BLaER1 (cell line): ENCODE measurements around the gene MUSK.
"Not testable (repeated sequence)": the region's sequence is repeated elsewhere in the genome, so short reads cannot be mapped to it uniquely, and the experiment has no call there.

Experiments used
- H3K27ac ChIP-seq: shearing (Covaris generic); formaldehyde crosslinking; 2 replicates; pipeline ENCODE4 v1.8.1; 2022
- H3K27me3 ChIP-seq: shearing (Covaris generic); formaldehyde crosslinking; 2 replicates; pipeline ENCODE4 v1.8.1; 2022
- H3K36me3 ChIP-seq: shearing (Covaris generic); formaldehyde crosslinking; 2 replicates; pipeline ENCODE4 v1.8.1; 2022
- H3K4me1 ChIP-seq: shearing (Covaris generic); formaldehyde crosslinking; 2 replicates; pipeline ENCODE4 v1.8.1; 2022
- H3K4me2 ChIP-seq: shearing (Covaris generic); formaldehyde crosslinking; 2 replicates; pipeline ENCODE4 v1.8.1; 2022
- H3K4me3 ChIP-seq: shearing (Covaris generic); formaldehyde crosslinking; 2 replicates; pipeline ENCODE4 v1.8.1; 2022
- H3K9ac ChIP-seq: shearing (Covaris generic); formaldehyde crosslinking; 2 replicates; pipeline ENCODE4 v1.8.1; 2022
- H3K9me3 ChIP-seq: shearing (Covaris generic); formaldehyde crosslinking; 2 replicates; pipeline ENCODE4 v1.8.1; 2022
- H4K20me1 ChIP-seq: shearing (Covaris generic); formaldehyde crosslinking; 2 replicates; pipeline ENCODE4 v1.8.1; 2022
- Cebpa-rat ChIP-seq: shearing (Covaris generic); IDR thresholded peaks from 2 replicates; pipeline ENCODE4 v1.8.1; 2022

Gene MUSK

GRCh38 chr9:110825950-110826349 is 157.4 kb downstream of the MUSK start:
- Histone ChIP-seq H3K4me2 (no peak overlapping the region), H3K27ac (no peak overlapping the region), H3K36me3 (no peaks in the 10 kb centered on the region), H4K20me1 (no peaks in the 10 kb centered on the region), H3K27me3 (no peaks in the 10 kb centered on the region), H3K4me3 (no peak overlapping the region), H3K9me3 (0 out of 2 replicates have a peak, but pooled peaks cover 9% of the 10 kb centered on the region), H3K4me1 (no peaks in the 10 kb centered on the region), H3K9ac (no peak overlapping the region)
- no peak for TF ChIP-seq Cebpa-rat

DNA sequence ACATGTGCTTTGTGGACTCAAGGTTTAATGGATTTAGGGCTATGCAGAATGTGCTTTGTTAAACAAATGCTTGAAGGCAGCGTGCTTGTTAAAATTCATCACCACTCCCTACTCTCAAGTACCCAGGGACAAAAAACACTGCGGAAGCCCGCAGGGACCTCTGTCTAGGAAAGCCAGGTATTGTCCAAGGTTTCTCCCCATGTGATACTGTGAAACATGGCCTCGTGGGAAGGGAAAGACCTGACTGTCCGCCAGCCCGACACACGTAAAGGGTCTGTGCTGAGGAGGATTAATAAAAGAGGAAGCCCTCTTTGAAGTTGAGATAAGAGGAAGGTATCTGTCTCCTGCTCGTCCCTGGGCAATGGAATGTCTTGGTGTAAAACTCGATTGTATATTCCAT is 157.8 kb downstream of the MUSK start:
- not testable (repeated sequence) for H3K9ac ChIP-seq, H3K27me3 ChIP-seq, H3K27ac ChIP-seq, H3K9me3 ChIP-seq, H3K4me1 ChIP-seq, H3K4me3 ChIP-seq, H3K4me2 ChIP-seq, H3K36me3 ChIP-seq, H4K20me1 ChIP-seq

DNA sequence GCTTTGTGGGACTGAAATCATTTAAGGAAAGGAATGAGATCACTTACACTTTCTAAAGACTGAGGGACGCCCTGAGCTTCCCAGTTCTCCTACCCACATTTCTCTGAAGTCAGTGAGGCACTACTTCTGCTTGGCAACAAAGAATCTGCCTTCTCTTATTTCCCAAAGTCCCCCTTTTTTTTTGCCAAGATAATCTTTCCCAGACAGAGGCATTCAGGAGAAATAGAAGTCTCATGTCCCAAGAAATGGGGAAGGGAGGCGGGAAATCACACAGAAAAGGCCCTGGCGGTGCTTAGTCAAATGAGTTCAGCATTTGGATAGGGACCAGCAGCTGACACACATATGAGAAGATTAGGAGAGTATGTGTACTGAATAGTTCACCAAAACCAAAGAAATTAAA is 159.7 kb downstream of the MUSK start:
- no peak overlapping the region for H3K4me2 ChIP-seq
- H3K4me3 ChIP-seq = no peak overlapping the region
- no peaks in the 10 kb centered on the region for H3K27me3 ChIP-seq
- TF ChIP-seq Cebpa-rat = no peak
- H3K9me3 ChIP-seq = 0 out of 2 replicates have a peak, but pooled peaks cover 2% of the 10 kb centered on the region
- no peak overlapping the region for H3K9ac ChIP-seq
- no peaks in the 10 kb centered on the region for H3K36me3 ChIP-seq
- H3K27ac ChIP-seq = no peak overlapping the region
- no peaks in the 10 kb centered on the region for H4K20me1 ChIP-seq
- H3K4me1 ChIP-seq = no peaks in the 10 kb centered on the region

DNA sequence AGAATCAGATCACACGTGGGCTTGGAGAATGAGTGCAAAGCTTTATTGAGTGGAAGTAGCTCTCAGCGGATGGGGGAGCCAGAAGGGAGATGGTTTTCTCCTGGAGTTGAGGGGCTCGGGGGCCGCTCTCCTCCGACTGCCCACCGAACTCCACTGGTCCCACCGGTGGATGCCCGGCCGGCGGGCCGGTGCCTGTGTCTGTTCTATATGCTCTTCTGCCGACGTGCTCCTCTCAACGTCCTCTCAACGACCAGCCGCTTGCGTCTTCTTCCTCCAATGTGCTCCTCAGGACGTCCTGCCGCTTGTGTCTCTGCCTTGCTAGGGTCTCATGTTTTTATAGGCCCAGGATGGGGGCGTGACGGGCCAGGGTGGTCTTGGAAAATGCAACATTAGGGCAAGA is 161.9 kb downstream of the MUSK start:
- no peaks in the 10 kb centered on the region for H3K36me3 ChIP-seq
- no peak for TF ChIP-seq Cebpa-rat
- no peak overlapping the region for H3K9ac ChIP-seq
- H3K27ac ChIP-seq = no peak overlapping the region
- H3K4me3 ChIP-seq = no peak overlapping the region
- no peaks in the 10 kb centered on the region for H3K27me3 ChIP-seq
- H3K9me3 ChIP-seq = no peaks in the 10 kb centered on the region
- no peaks in the 10 kb centered on the region for H3K4me1 ChIP-seq
- no peak overlapping the region for H3K4me2 ChIP-seq
- no peaks in the 10 kb centered on the region for H4K20me1 ChIP-seq

DNA sequence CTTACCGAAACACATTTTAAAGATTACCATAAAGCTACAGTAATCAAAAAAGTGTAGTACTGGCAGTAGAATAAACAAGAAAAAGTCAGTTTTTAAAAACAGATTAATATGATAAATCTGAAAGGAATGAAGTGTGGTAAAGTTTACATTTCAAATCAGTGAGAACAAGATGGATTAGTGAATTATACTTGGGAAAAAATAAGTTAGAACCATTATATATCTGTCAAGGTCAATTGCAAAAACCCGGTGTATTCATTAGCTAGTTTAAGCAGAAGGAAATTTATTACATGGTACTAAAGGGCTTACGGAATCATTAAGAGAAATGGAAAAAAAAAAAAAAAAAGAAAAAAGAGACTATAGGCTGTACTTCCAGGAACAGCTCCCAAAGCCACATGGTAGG is 164.3 kb downstream of the MUSK start:
- Histone ChIP-seq H3K9ac (no peak overlapping the region), H3K4me1 (no peaks in the 10 kb centered on the region), H3K9me3 (no peaks in the 10 kb centered on the region), H3K27ac (no peak overlapping the region), H3K4me3 (no peak overlapping the region), H3K4me2 (no peak overlapping the region), H3K27me3 (no peaks in the 10 kb centered on the region), H4K20me1 (no peaks in the 10 kb centered on the region), H3K36me3 (no peaks in the 10 kb centered on the region)
- no peak for TF ChIP-seq Cebpa-rat

DNA sequence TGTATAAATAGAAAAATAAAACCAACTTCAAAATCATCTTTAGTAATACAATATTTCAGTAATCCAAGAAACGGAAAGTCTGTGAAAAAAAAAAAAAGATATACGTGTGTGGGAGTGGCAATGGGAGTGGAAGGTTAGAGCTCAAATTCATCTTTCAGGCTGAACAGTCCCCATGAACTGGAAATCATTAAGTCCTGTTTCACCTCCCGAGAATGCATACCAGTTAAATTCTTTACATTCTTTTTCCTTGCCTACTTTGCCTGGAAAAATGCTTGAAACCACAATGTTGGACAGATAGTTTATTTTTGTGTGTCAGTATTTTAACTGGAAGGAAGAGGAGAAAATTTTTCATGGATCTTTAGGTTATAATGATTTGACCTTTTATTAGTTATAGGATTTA is 166.8 kb downstream of the MUSK start:
- no peak overlapping the region for H3K27ac ChIP-seq

DNA sequence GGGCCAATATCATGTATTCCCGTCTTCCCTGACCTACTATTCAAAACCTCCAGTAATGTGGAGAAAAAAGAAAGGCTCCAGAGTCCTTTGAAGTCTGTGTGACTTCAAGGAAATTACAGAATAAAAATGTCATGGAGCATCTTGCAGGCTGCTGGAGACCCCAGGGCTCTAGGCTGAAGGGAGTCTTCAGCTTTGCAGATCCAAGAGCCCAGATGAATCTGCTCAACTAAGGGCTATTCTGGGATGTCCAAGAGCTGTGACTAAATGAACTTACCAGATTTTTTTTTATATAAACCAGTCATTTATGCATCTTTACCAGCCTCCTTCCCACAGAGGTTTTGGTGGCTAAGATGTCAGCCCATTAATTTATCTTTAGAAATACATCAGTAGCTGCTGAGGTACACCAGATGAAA is 167.3 kb downstream of the MUSK start:
- no peak for TF ChIP-seq Cebpa-rat
- Histone ChIP-seq H3K4me3 (no peak overlapping the region), H4K20me1 (no peaks in the 10 kb centered on the region), H3K4me1 (no peaks in the 10 kb centered on the region), H3K9me3 (no peaks in the 10 kb centered on the region), H3K9ac (no peak overlapping the region), H3K36me3 (no peaks in the 10 kb centered on the region), H3K4me2 (no peak overlapping the region), H3K27me3 (no peaks in the 10 kb centered on the region), H3K27ac (no peak overlapping the region)

More for the DNA sequence above, 166.8 kb downstream of the MUSK start:
- Histone ChIP-seq H3K4me1 (no peaks in the 10 kb centered on the region), H3K9me3 (no peaks in the 10 kb centered on the region), H3K27me3 (no peaks in the 10 kb centered on the region), H3K4me2 (no peak overlapping the region), H3K36me3 (no peaks in the 10 kb centered on the region), H4K20me1 (no peaks in the 10 kb centered on the region), H3K9ac (no peak overlapping the region), H3K4me3 (no peak overlapping the region)
- no peak for TF ChIP-seq Cebpa-rat

GRCh38 chr9:110837401-110838005 is 168.9 kb downstream of the MUSK start:
- Histone ChIP-seq H4K20me1 (no peaks in the 10 kb centered on the region), H3K27ac (no peak overlapping the region), H3K36me3 (no peaks in the 10 kb centered on the region), H3K9me3 (no peaks in the 10 kb centered on the region), H3K4me2 (no peak overlapping the region), H3K4me1 (no peaks in the 10 kb centered on the region), H3K27me3 (no peaks in the 10 kb centered on the region), H3K9ac (no peak overlapping the region), H3K4me3 (no peak overlapping the region)
- no peak for TF ChIP-seq Cebpa-rat

GRCh38 chr9:110842169-110842568 is 173.6 kb downstream of the MUSK start:
- Histone ChIP-seq H3K27me3 (no peaks in the 10 kb centered on the region), H3K36me3 (no peaks in the 10 kb centered on the region), H3K4me2 (no peak overlapping the region), H4K20me1 (no peaks in the 10 kb centered on the region), H3K9ac (no peak overlapping the region), H3K4me1 (no peaks in the 10 kb centered on the region), H3K4me3 (no peak overlapping the region), H3K9me3 (no peaks in the 10 kb centered on the region), H3K27ac (no peak overlapping the region)
- no peak for TF ChIP-seq Cebpa-rat

DNA sequence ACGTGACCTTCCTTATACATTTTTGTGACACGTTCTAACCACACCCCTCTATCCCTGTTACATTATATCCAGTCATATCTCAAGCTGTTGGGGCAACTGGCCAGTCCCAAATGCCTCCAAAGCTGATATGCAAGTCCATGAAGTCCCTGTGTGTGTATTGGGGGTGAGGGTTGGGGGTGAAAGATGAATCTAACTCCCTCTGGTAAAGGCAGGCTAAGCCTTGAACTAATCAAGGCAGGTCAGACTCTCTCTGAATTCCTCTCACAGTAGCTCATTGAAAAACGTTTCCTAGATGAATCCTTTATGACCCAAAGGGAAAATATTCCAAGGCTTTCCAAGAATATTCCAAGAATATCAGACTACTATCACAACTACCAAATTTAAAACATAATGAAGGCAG is 174.4 kb downstream of the MUSK start:
- no peaks in the 10 kb centered on the region for H4K20me1 ChIP-seq
- no peak overlapping the region for H3K27ac ChIP-seq
- H3K27me3 ChIP-seq = no peaks in the 10 kb centered on the region
- no peak overlapping the region for H3K4me2 ChIP-seq
- no peaks in the 10 kb centered on the region for H3K36me3 ChIP-seq
- no peak overlapping the region for H3K4me3 ChIP-seq
- TF ChIP-seq Cebpa-rat = no peak
- no peaks in the 10 kb centered on the region for H3K9me3 ChIP-seq
- no peak overlapping the region for H3K9ac ChIP-seq
- no peaks in the 10 kb centered on the region for H3K4me1 ChIP-seq

DNA sequence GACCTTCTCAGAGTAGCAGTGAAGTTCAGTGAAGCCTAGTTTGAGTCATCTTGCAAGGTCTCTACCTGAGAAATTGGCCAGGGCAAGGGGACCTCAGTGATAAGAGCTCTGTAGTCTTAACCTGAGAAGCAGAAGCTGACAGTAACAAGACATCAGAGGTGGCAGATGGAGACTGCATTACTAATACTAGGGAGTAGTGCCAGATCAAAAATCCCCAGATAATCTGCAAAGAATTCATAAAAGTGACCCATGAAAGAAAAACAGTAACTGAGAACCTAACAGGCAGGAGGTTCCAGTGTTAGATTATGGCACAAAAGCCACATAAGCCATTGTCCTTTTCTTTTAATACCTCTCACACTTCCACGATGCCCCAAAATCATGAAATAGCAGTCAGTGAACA is 175.5 kb downstream of the MUSK start:
- Histone ChIP-seq H3K36me3 (no peaks in the 10 kb centered on the region), H3K4me2 (no peak overlapping the region), H3K9ac (no peak overlapping the region), H3K27ac (no peak overlapping the region), H3K27me3 (no peaks in the 10 kb centered on the region), H3K4me3 (no peak overlapping the region), H3K9me3 (no peaks in the 10 kb centered on the region), H3K4me1 (no peaks in the 10 kb centered on the region), H4K20me1 (no peaks in the 10 kb centered on the region)
- TF ChIP-seq Cebpa-rat = no peak
